Activated CD4-positive, alpha-beta T cell treated with anti-CD3 and anti-CD28 coated beads for 36 hours (primary cell): ENCODE results near the gene NLRP1. TPM values are rescaled to one million over a fixed set of nuclear protein-coding genes. Genes with fewer than 3 reads are reported as not detected.

Source experiments
- ATAC-seq: fragments of 200-7000 bp; cut with Tn5 transposase; one replicate; pipeline ENCODE4 v1.10.0; 2021; ENCODE audit warnings: mild to moderate bottlenecking, moderate library complexity
- CTCF ChIA-PET: fragments of 350-600 bp; sonication (Branson Sonifier 250); formaldehyde crosslinking; loops from one replicate; lab custom pipeline; 2021; ENCODE audit warnings: antibody characterized with exemption; lab: Charles Lee
- POLR2A ChIA-PET: fragments of 350-600 bp; sonication (Branson Sonifier 250); formaldehyde crosslinking; loops from one replicate; lab custom pipeline; 2021; ENCODE audit warnings: antibody characterized with exemption, inconsistent platforms; lab: Charles Lee
- DNase-seq: peaks from one replicate; pipeline ENCODE4 v3.0.0-alpha.2; 2020
- H3K27ac Mint-ChIP-seq: one replicate; pipeline ENCODE4 v1.8.0; 2021; ENCODE audit warnings: mixed read lengths
- H3K27me3 Mint-ChIP-seq: one replicate; pipeline ENCODE4 v1.8.0; 2021; ENCODE audit warnings: mixed read lengths
- H3K36me3 Mint-ChIP-seq: one replicate; pipeline ENCODE4 v1.8.0; 2021; ENCODE audit warnings: low read depth, mixed read lengths
- H3K4me1 Mint-ChIP-seq: one replicate; pipeline ENCODE4 v1.8.0; 2021; ENCODE audit warnings: mixed read lengths
- H3K4me3 Mint-ChIP-seq: one replicate; pipeline ENCODE4 v1.8.0; 2021; ENCODE audit warnings: mild to moderate bottlenecking, moderate library complexity, mixed read lengths
- H3K9me3 Mint-ChIP-seq: one replicate; pipeline ENCODE4 v1.8.0; 2021; ENCODE audit warnings: low read depth, mixed read lengths
- intact Hi-C, 2 experiments: fragments of 100-400 bp; cut with DNase I in 1 of 2; cut with micrococcal nuclease in 1 of 2; formaldehyde crosslinking; loops; one replicate each; pipeline versions ENCODE4 v1.14.2 to v1.15.1; 2022 to 2024; cut with DNase I, micrococcal nuclease
- total RNA-seq, 2 experiments: library from RNA; stranded (reverse); gene quantifications; one replicate each; pipeline ENCODE4 v1.2.3, GENCODE V29; 2021

NLRP1 gene
- 10 to 100 TPM; 31.2 to 34.0 TPM for total RNA-seq

DNA sequence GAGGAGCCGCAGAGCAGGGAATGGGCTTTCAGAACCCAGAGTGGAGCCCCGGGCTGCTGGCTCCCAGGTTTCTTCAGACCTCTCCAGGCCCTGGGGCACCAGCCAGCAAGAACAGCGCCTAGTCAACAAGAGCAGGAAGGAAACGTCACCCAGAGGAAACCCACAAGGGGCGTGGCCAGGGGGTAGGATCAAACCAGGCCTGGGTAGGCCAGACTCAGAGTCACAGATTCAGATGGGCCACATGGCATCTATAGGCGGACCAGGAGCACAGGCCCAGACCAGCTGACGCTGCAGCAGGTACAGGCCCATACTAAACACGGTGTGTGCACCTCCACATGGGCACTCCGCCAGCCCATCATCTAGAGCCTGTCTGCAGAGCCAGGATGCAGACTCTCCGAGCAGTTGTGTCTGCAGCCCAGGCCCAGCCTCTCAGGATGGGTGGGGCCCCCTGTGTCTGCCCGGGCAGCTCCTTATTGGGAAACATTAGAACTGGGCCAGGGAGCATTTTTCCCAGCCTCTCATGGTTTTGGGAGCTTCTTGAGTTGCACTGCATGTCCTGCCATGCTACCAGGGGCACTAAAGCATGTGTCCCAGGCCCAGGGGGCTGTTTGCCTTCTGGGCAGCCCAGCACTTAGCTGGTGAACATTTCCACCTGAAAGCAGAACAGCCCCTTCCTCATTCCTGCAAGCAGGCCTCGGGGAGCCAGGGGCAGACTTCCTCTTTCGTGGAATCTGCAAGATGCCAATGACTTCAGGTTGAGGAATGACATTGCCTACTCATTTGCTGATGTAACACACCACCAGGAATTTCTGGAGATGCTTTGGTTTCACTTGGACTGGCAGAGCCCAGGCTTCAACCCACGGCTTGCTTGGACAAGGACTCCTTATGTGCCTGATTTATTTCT, at the start of gene NLRP1:
Gene NLRP1 (minus strand): TSS at position 127 of the 904 bp plus-strand sequence. CDS start 552 bp downstream, outside the sequence.
- intact Hi-C loops: loop anchor here (1.0 to 10.0 kb wide), 6 partner anchors 98 to 1060 kb away; partner anchors contain the start of genes DERL2 (in 2 of the 2), KIAA0753 (in 2 of the 2), MIS12 (in 2 of the 2) and TXNDC17 (in 2 of the 2)
- CTCF ChIA-PET: interaction anchor here (0.5 to 1.0 kb wide), 8 partner anchors 87 to 1369 kb away, joined by 3 to 5 read pairs (median 3); no protein-coding TSS in a partner anchor
- Mint-ChIP-seq H3K27ac (peak within 1 kb of the TSS; percentile 94), H3K4me3 (peak within 1 kb of the TSS; percentile 92), H3K27me3 (no peaks in the 10 kb centered on the region), H3K36me3 (peaks cover 25% of the 10 kb centered on the region), H3K4me1 (peaks cover 62% of the 10 kb centered on the region), H3K9me3 (no peaks in the 10 kb centered on the region)
- POLR2A ChIA-PET: no interaction called here
- ATAC-seq (peak; percentile 93), DNase-seq (peak; percentile 97)

GRCh38 chr17:5631958-5632590, 47.8 kb upstream of the NLRP1 start:
- ChIA-PET POLR2A (no interaction called here), CTCF (no interaction called here)
- intact Hi-C loops: loop anchor here in 1 of 2 experiments (10.0 kb wide), 1 partner anchor 63 kb away; no protein-coding TSS in a partner anchor
- no peak overlapping the region for H3K27ac Mint-ChIP-seq
- H3K36me3 Mint-ChIP-seq: no peaks in the 10 kb centered on the region
- H3K27me3 Mint-ChIP-seq: peaks cover 23% of the 10 kb centered on the region
- H3K4me3 Mint-ChIP-seq: no peak overlapping the region
- H3K9me3 Mint-ChIP-seq: no peaks in the 10 kb centered on the region
- ATAC-seq (no peak), DNase-seq (no peak)
- H3K4me1 Mint-ChIP-seq: no peaks in the 10 kb centered on the region

- Mint-ChIP-seq H3K4me1 (no peaks in the 10 kb centered on the region), H3K27ac (no peak overlapping the region), H3K27me3 (peaks cover 27% of the 10 kb centered on the region), H3K4me3 (no peak overlapping the region), H3K9me3 (no peaks in the 10 kb centered on the region), H3K36me3 (no peaks in the 10 kb centered on the region)
- DNase-seq: no peak
- CTCF ChIA-PET: interaction anchor here (0.6 kb wide), 1 partner anchor 190 kb away, joined by 3 read pairs; no protein-coding TSS in a partner anchor
- intact Hi-C loops: loop anchor here in 1 of 2 experiments (10.0 kb wide), 1 partner anchor 64 kb away; no protein-coding TSS in a partner anchor
- POLR2A ChIA-PET: no interaction called here
- ATAC-seq: no peak
Observed at GRCh38 chr17:5630434-5630833, 46.1 kb upstream of the NLRP1 start.

GRCh38 chr17:5629128-5629527, 44.8 kb upstream of the NLRP1 start:
- peaks cover 30% of the 10 kb centered on the region for H3K27me3 Mint-ChIP-seq
- ChIA-PET POLR2A (no interaction called here), CTCF (no interaction called here)
- H3K9me3 Mint-ChIP-seq: no peaks in the 10 kb centered on the region
- H3K36me3 Mint-ChIP-seq: no peaks in the 10 kb centered on the region
- no peak overlapping the region for H3K27ac Mint-ChIP-seq
- ATAC-seq (no peak), DNase-seq (no peak)
- no peak overlapping the region for H3K4me3 Mint-ChIP-seq
- intact Hi-C loops: no loop called here
- H3K4me1 Mint-ChIP-seq: no peaks in the 10 kb centered on the region

GRCh38 chr17:5628262-5628661, 44.0 kb upstream of the NLRP1 start:
- CTCF ChIA-PET: no interaction called here
- DNase-seq (no peak), ATAC-seq (no peak)
- intact Hi-C loops: no loop called here
- H3K4me3 Mint-ChIP-seq: no peak overlapping the region
- H3K9me3 Mint-ChIP-seq: no peaks in the 10 kb centered on the region
- H3K4me1 Mint-ChIP-seq: no peaks in the 10 kb centered on the region
- POLR2A ChIA-PET: no interaction called here
- no peaks in the 10 kb centered on the region for H3K36me3 Mint-ChIP-seq
- H3K27me3 Mint-ChIP-seq: peaks cover 30% of the 10 kb centered on the region
- no peak overlapping the region for H3K27ac Mint-ChIP-seq

DNA sequence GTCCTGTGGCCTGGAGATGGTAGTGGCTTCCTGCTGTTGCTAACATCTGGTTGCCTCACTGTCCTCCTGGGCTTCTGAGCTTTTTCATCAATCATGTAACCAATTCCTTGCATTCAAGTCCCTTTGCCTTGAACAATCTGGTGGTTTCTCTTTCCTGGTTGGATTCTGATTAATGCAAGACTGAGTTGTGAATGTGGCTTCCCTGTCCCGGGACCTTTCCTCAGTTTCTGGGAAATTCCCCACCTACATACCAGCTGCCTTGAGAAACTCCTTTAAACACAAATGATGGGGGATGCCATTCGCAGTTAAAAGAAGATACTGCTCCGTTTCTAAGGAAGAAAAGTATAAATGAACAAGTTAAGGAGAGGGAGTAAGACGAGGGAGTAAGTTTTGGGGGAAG, 39.9 kb upstream of the NLRP1 start:
- ChIA-PET POLR2A (no interaction called here), CTCF (no interaction called here)
- Mint-ChIP-seq H3K27me3 (peaks cover 19% of the 10 kb centered on the region), H3K4me1 (no peaks in the 10 kb centered on the region), H3K36me3 (no peaks in the 10 kb centered on the region), H3K4me3 (no peak overlapping the region), H3K9me3 (no peaks in the 10 kb centered on the region), H3K27ac (no peak overlapping the region)
- DNase-seq (no peak), ATAC-seq (no peak)
- intact Hi-C loops: no loop called here

GRCh38 chr17:5621729-5622128, 37.4 kb upstream of the NLRP1 start:
- no peak overlapping the region for H3K27ac Mint-ChIP-seq
- no peak overlapping the region for H3K4me3 Mint-ChIP-seq
- no peaks in the 10 kb centered on the region for H3K9me3 Mint-ChIP-seq
- H3K4me1 Mint-ChIP-seq: no peaks in the 10 kb centered on the region
- intact Hi-C loops: no loop called here
- peaks cover 18% of the 10 kb centered on the region for H3K27me3 Mint-ChIP-seq
- ATAC-seq: no peak
- no peak for DNase-seq
- ChIA-PET CTCF (no interaction called here), POLR2A (no interaction called here)
- H3K36me3 Mint-ChIP-seq: no peaks in the 10 kb centered on the region

DNA sequence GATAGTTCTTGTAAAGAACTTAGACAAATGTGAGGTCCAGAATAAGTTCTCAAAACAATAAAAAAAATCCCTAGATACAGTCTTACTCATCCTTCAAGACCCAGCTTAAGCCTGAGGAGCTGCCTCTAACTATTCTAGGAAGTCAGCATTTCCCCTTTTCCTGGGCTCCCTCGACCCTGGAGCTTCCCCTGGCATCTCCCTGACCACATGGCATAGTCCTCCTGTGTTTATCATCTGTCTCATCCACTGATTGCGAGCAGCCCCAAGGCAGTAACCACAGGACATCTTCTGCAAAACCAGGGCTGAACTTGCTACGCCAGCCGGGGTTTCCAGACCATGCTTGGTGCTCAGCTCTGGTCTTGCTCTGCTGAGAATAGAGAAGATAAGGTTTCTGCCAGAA, 36.7 kb upstream of the NLRP1 start:
- Mint-ChIP-seq H3K4me1 (no peaks in the 10 kb centered on the region), H3K9me3 (no peaks in the 10 kb centered on the region), H3K4me3 (no peak overlapping the region), H3K27ac (no peak overlapping the region), H3K36me3 (no peaks in the 10 kb centered on the region), H3K27me3 (peaks cover 14% of the 10 kb centered on the region)
- ChIA-PET POLR2A (no interaction called here), CTCF (no interaction called here)
- ATAC-seq: no peak
- DNase-seq: no peak
- intact Hi-C loops: no loop called here

DNA sequence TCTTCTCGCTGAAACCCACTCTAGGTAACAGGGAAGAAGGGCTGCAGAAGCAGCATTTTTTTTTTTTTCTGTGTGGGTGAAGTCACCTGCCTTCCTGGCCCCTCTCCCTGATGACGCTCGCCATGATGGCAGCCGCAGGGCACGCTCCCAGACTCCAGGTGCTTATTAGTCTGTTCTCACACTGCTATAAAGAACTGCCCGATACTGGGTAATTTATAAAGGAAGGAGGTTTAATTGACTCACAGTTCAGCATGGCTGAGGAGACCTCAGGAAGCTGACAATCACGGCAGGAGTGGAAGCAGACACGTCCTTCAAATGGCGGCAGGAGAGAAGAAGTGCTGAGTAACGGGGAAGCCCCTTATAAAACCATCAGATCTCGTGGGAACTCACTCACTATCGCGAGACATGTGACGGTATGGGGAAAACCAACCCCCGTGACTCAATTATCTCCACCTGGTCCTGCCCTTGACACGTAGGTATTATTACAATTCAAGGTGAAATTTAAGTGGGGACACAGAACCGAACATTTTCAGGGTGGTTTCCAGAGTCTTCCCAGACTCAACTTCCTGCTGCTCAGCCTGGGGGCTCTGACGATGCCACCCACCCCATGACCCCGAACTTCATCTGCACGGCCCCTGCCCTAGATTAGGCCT, 34.9 kb upstream of the NLRP1 start:
- Mint-ChIP-seq H3K4me3 (peak overlapping the region; percentile 42), H3K27me3 (peaks cover 11% of the 10 kb centered on the region), H3K4me1 (no peaks in the 10 kb centered on the region), H3K36me3 (no peaks in the 10 kb centered on the region), H3K27ac (no peak overlapping the region), H3K9me3 (no peaks in the 10 kb centered on the region)
- intact Hi-C loops: no loop called here
- ATAC-seq (no peak), DNase-seq (peak; percentile 32)
- POLR2A ChIA-PET: no interaction called here
- CTCF ChIA-PET: no interaction called here

DNA sequence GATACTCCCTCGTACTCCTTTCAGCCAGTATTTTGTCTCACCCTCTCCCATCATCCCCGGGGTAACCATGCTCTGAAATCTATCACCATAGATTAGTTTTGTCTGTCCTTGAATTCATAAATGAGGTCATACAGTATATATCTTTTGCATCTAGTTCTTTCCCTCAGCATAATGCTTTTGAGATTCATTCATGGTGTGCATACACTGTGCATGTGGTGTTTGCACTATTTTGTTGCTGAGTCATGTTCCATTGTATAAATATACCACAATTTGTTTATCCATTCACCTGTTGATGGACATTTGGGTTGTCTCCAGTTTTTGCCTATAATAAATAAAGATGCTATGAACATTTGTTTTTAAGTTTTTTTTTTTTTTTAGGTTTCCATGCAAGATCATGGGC, 34.2 kb upstream of the NLRP1 start:
- ATAC-seq (no peak), DNase-seq (no peak)
- Mint-ChIP-seq H3K27ac (no peak overlapping the region), H3K9me3 (no peaks in the 10 kb centered on the region), H3K36me3 (no peaks in the 10 kb centered on the region), H3K27me3 (peaks cover 11% of the 10 kb centered on the region), H3K4me3 (no peak overlapping the region), H3K4me1 (no peaks in the 10 kb centered on the region)
- POLR2A ChIA-PET: no interaction called here
- intact Hi-C loops: no loop called here
- CTCF ChIA-PET: no interaction called here

- DNase-seq (no peak), ATAC-seq (no peak)
- CTCF ChIA-PET: interaction anchor here (0.6 kb wide), 1 partner anchor 91 kb away, joined by 3 read pairs; no protein-coding TSS in a partner anchor
- POLR2A ChIA-PET: no interaction called here
- H3K36me3 Mint-ChIP-seq: no peaks in the 10 kb centered on the region
- H3K27me3 Mint-ChIP-seq: peaks cover 10% of the 10 kb centered on the region
- intact Hi-C loops: no loop called here
- no peaks in the 10 kb centered on the region for H3K4me1 Mint-ChIP-seq
- H3K9me3 Mint-ChIP-seq: no peaks in the 10 kb centered on the region
- no peak overlapping the region for H3K27ac Mint-ChIP-seq
- H3K4me3 Mint-ChIP-seq: no peak overlapping the region
Observed at GRCh38 chr17:5615476-5615875, 31.2 kb upstream of the NLRP1 start.
